HL-60 (cell line): ENCODE measurements around the gene XRCC3.

Experiments used
- DNase-seq, 2 experiments: peaks; one replicate each; pipeline ENCODE4 v3.0.0-alpha.2; 2010 to 2020; ENCODE audit warnings: low read depth in 1 of 2, low spot score in 1 of 2
- H3K27ac ChIP-seq: fragments of 250-450 bp; sonication (Bioruptor Pico); replicated peaks from 2 replicates; pipeline ENCODE4 v1.5.1; 2020; ENCODE audit warnings: mild to moderate bottlenecking, moderate library complexity
- H3K27me3 ChIP-seq: fragments of 250-450 bp; sonication (Bioruptor Pico); 2 replicates; pipeline ENCODE4 v1.5.1; 2021; ENCODE audit warnings: mild to moderate bottlenecking, moderate library complexity; ENCODE audit not compliant: insufficient read depth, poor library complexity, severe bottlenecking
- H3K4me3 ChIP-seq: replicated peaks from 2 replicates; pipeline ENCODE4 v1.5.1; 2011; ENCODE audit warnings: mild to moderate bottlenecking, control low read depth, low read length; ENCODE audit not compliant: insufficient read depth
- CTCF ChIP-seq: IDR thresholded peaks from one replicate; pipeline ENCODE4 v1.5.1; 2011; ENCODE audit warnings: low read length, control low read depth, inconsistent platforms; ENCODE audit not compliant: insufficient read depth
- GABPA ChIP-seq: IDR thresholded peaks from 2 replicates; pipeline ENCODE4 v1.6.1; 2012; ENCODE audit warnings: low read depth
- POLR2AphosphoS5 ChIP-seq: IDR thresholded peaks from 2 replicates; pipeline ENCODE4 v1.6.1; 2012; ENCODE audit warnings: low read depth
- REST ChIP-seq: IDR thresholded peaks from 2 replicates; pipeline ENCODE4 v1.6.1; 2012; ENCODE audit warnings: low read depth; ENCODE audit not compliant: insufficient replicate concordance
- SPI1 ChIP-seq: IDR thresholded peaks from 2 replicates; pipeline ENCODE4 v1.6.1; 2012; ENCODE audit warnings: low read depth, mild to moderate bottlenecking, borderline replicate concordance

XRCC3 gene

GRCh38 chr14:103679351-103679750 is 35.9 kb downstream of the XRCC3 start:
- H3K27ac ChIP-seq, result no peak overlapping the region
- peak; percentile 46 to 80 for DNase-seq
- no peak overlapping the region for H3K4me3 ChIP-seq
- no peak for TF ChIP-seq GABPA
- peak; percentile 87 for TF ChIP-seq SPI1
- TF ChIP-seq REST, result no peak
- TF ChIP-seq CTCF, result peak; percentile 79
- TF ChIP-seq POLR2AphosphoS5, result 0 out of 2 replicates have a peak, but pooled peaks have one; percentile 14
- no peaks in the 10 kb centered on the region for H3K27me3 ChIP-seq

GRCh38 chr14:103676881-103677675 is 38.2 kb downstream of the XRCC3 start:
- no peak for DNase-seq
- Histone ChIP-seq H3K27me3 (no peaks in the 10 kb centered on the region), H3K4me3 (no peak overlapping the region), H3K27ac (no peak overlapping the region)
- TF ChIP-seq SPI1 (no peak), POLR2AphosphoS5 (no peak), CTCF (no peak), REST (no peak), GABPA (no peak)

- no peak for TF ChIP-seq SPI1
- no peak for TF ChIP-seq CTCF
- TF ChIP-seq POLR2AphosphoS5, result no peak
- no peak for TF ChIP-seq GABPA
- no peak for TF ChIP-seq REST
- Histone ChIP-seq H3K27me3 (no peaks in the 10 kb centered on the region), H3K4me3 (no peak overlapping the region), H3K27ac (no peak overlapping the region)
- DNase-seq, result no peak
Measured at GRCh38 chr14:103675957-103676356, 39.3 kb downstream of the XRCC3 start.
